Sigmoid colon (tissue), 4 donors: ENCODE measurements around the gene PRDM16.

Source experiments
- EP300 ChIP-seq, 4 donors: sonication (generic); formaldehyde crosslinking; IDR thresholded peaks; one replicate each; pipeline ENCODE4 v1.6.1; 2017; ENCODE audit warnings: antibody characterized with exemption in 4 of 4
- POLR2A ChIP-seq, 2 donors: fragments of 450-650 bp; IDR thresholded peaks; one replicate each; pipeline ENCODE4 v1.6.1; 2016; ENCODE audit warnings: antibody characterized with exemption in 2 of 2, mild to moderate bottlenecking in 2 of 2, moderate library complexity in 2 of 2
- POLR2AphosphoS5 ChIP-seq, 4 donors: sonication (generic); formaldehyde crosslinking; IDR thresholded peaks; one replicate each; pipeline ENCODE4 v1.6.1; 2017; ENCODE audit warnings: antibody characterized with exemption in 4 of 4
- TF ChIP-seq, protein P1 (sequence below), 4 experiments: fragments of 450-650 bp in 3 of 4; fragments of 200-600 bp in 1 of 4; IDR thresholded peaks; one replicate each; pipeline ENCODE4 v1.5.1; 2016 to 2019; ENCODE audit warnings: antibody characterized with exemption in 4 of 4, mild to moderate bottlenecking in 3 of 4, moderate library complexity in 2 of 4

DNA sequence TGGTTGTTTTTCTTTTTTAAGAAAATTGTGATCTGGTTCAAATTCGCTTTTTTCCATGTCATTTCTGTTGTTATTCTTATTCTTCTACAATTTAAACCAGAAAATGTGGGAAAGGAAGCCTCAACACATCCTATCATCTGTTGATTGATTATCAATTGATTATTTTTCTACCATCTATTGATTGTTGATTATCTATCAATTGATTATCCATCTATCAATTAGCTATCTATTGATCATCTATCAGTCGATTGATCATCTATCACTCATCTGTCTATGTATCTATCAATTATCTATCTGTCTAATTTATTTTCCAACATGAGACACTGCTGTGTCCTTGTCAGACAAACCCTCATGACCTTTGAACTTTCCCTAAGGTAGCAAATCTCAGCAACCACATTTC is 249.3 kb downstream of the PRDM16 start:
- TF ChIP-seq, protein P1, sequence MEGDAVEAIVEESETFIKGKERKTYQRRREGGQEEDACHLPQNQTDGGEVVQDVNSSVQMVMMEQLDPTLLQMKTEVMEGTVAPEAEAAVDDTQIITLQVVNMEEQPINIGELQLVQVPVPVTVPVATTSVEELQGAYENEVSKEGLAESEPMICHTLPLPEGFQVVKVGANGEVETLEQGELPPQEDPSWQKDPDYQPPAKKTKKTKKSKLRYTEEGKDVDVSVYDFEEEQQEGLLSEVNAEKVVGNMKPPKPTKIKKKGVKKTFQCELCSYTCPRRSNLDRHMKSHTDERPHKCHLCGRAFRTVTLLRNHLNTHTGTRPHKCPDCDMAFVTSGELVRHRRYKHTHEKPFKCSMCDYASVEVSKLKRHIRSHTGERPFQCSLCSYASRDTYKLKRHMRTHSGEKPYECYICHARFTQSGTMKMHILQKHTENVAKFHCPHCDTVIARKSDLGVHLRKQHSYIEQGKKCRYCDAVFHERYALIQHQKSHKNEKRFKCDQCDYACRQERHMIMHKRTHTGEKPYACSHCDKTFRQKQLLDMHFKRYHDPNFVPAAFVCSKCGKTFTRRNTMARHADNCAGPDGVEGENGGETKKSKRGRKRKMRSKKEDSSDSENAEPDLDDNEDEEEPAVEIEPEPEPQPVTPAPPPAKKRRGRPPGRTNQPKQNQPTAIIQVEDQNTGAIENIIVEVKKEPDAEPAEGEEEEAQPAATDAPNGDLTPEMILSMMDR (IDR thresholded peaks at IDR 0.05), result no peak
- TF ChIP-seq POLR2AphosphoS5 (IDR thresholded peaks at IDR 0.05) (no peak), POLR2A (IDR thresholded peaks at IDR 0.05) (no peak), EP300 (IDR thresholded peaks at IDR 0.05) (no peak)
